GM12878 (cell line): ENCODE data around the gene PCDHB9.

Source experiments
- CBX5 ChIP-seq: sonication (generic); IDR thresholded peaks from 2 replicates; pipeline ENCODE4 v1.6.1; 2016; ENCODE audit warnings: low read depth, moderate library complexity, mild to moderate bottlenecking, inconsistent platforms
- CREB1 ChIP-seq: IDR thresholded peaks from 2 replicates; pipeline ENCODE4 v1.6.1; 2012; ENCODE audit warnings: low read depth, mild to moderate bottlenecking, inconsistent platforms
- NFIC ChIP-seq: IDR thresholded peaks from 2 replicates; pipeline ENCODE4 v1.6.1; 2012; ENCODE audit warnings: low read depth, mild to moderate bottlenecking, inconsistent platforms, low read length, moderate library complexity
- NFYB ChIP-seq: IDR thresholded peaks from 2 replicates; pipeline ENCODE4 v1.6.1; 2011; ENCODE audit warnings: low read depth, mild to moderate bottlenecking, low read length, improper control_type of control experiment, moderate library complexity; ENCODE audit not compliant: insufficient read depth
- NR2C1 ChIP-seq: fragments of 450-650 bp; IDR thresholded peaks from 2 replicates; pipeline ENCODE4 v1.6.1; 2017; ENCODE audit warnings: antibody characterized with exemption, mild to moderate bottlenecking, moderate library complexity
- RFX5 ChIP-seq: IDR thresholded peaks from 2 replicates; pipeline ENCODE4 v1.6.1; 2011; ENCODE audit warnings: low read depth, low read length, improper control_type of control experiment
- TF ChIP-seq, protein P1 (sequence below), 3 experiments: IDR thresholded peaks in 2 of 3; conservative IDR thresholded peaks in 1 of 3; 2 replicates each; pipeline ENCODE4 v1.5.1; 2011; ENCODE audit warnings: low read depth in 3 of 3, low read length in 3 of 3, mild to moderate bottlenecking in 3 of 3, control low read depth in 2 of 3, moderate library complexity in 2 of 3, inconsistent platforms in 1 of 3, mixed read lengths in 1 of 3; ENCODE audit not compliant: control insufficient read depth in 2 of 3, insufficient read depth in 1 of 3; ENCODE audit errors: extremely low read depth in 1 of 3
- TF ChIP-seq, protein P2 (sequence below): fragments of 450-650 bp; IDR thresholded peaks from 2 replicates; pipeline ENCODE4 v1.6.1; 2017; ENCODE audit warnings: mild to moderate bottlenecking, moderate library complexity
- TF ChIP-seq, protein P3 (sequence below): IDR thresholded peaks from 2 replicates; pipeline ENCODE4 v1.6.1; 2011; ENCODE audit warnings: borderline replicate concordance, low read depth, mild to moderate bottlenecking, moderate library complexity, mixed read lengths, low read length; ENCODE audit not compliant: insufficient read depth; ENCODE audit errors: extremely low read length

GRCh38 chr5:141149812-141150211 is 37.1 kb upstream of the PCDHB9 start, which contains the start of gene PCDHB6:
- TF ChIP-seq, protein P1, sequence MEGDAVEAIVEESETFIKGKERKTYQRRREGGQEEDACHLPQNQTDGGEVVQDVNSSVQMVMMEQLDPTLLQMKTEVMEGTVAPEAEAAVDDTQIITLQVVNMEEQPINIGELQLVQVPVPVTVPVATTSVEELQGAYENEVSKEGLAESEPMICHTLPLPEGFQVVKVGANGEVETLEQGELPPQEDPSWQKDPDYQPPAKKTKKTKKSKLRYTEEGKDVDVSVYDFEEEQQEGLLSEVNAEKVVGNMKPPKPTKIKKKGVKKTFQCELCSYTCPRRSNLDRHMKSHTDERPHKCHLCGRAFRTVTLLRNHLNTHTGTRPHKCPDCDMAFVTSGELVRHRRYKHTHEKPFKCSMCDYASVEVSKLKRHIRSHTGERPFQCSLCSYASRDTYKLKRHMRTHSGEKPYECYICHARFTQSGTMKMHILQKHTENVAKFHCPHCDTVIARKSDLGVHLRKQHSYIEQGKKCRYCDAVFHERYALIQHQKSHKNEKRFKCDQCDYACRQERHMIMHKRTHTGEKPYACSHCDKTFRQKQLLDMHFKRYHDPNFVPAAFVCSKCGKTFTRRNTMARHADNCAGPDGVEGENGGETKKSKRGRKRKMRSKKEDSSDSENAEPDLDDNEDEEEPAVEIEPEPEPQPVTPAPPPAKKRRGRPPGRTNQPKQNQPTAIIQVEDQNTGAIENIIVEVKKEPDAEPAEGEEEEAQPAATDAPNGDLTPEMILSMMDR (IDR thresholded peaks at IDR 0.05 in 2 of 3, conservative IDR thresholded peaks at IDR 0.05 in 1 of 3; ENCODE audit: control insufficient read depth in 2 of 3, extremely low read depth in 1 of 3, insufficient read depth in 1 of 3, low read depth in 3 of 3, low read length in 3 of 3) = no peak; a peak in 1 of 6 replicates
- TF ChIP-seq, protein P2, sequence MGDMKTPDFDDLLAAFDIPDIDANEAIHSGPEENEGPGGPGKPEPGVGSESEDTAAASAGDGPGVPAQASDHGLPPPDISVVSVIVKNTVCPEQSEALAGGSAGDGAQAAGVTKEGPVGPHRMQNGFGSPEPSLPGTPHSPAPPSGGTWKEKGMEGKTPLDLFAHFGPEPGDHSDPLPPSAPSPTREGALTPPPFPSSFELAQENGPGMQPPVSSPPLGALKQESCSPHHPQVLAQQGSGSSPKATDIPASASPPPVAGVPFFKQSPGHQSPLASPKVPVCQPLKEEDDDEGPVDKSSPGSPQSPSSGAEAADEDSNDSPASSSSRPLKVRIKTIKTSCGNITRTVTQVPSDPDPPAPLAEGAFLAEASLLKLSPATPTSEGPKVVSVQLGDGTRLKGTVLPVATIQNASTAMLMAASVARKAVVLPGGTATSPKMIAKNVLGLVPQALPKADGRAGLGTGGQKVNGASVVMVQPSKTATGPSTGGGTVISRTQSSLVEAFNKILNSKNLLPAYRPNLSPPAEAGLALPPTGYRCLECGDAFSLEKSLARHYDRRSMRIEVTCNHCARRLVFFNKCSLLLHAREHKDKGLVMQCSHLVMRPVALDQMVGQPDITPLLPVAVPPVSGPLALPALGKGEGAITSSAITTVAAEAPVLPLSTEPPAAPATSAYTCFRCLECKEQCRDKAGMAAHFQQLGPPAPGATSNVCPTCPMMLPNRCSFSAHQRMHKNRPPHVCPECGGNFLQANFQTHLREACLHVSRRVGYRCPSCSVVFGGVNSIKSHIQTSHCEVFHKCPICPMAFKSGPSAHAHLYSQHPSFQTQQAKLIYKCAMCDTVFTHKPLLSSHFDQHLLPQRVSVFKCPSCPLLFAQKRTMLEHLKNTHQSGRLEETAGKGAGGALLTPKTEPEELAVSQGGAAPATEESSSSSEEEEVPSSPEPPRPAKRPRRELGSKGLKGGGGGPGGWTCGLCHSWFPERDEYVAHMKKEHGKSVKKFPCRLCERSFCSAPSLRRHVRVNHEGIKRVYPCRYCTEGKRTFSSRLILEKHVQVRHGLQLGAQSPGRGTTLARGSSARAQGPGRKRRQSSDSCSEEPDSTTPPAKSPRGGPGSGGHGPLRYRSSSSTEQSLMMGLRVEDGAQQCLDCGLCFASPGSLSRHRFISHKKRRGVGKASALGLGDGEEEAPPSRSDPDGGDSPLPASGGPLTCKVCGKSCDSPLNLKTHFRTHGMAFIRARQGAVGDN = no peak
- TF ChIP-seq CBX5 (no peak), RFX5 (no peak), NFIC (no peak), NFYB (no peak), CREB1 (no peak), NR2C1 (no peak)
- TF ChIP-seq, protein P3, sequence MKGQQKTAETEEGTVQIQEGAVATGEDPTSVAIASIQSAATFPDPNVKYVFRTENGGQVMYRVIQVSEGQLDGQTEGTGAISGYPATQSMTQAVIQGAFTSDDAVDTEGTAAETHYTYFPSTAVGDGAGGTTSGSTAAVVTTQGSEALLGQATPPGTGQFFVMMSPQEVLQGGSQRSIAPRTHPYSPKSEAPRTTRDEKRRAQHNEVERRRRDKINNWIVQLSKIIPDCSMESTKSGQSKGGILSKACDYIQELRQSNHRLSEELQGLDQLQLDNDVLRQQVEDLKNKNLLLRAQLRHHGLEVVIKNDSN = no peak
